H54 (cell line): ENCODE data around the gene SCTR.

Experiments used
- DNase-seq: peaks from one replicate; pipeline ENCODE4 v3.0.0; 2011; ENCODE audit warnings: low spot score, mixed read lengths; ENCODE audit not compliant: insufficient read length
- FAIRE-seq: peaks from 3 replicates; lab custom pipeline; 2011; peaks lifted over from hg19 to GRCh38; lab: Jason Lieb, UNC
- POLR2A ChIP-seq: IDR thresholded peaks from 2 replicates; pipeline ENCODE4 v1.6.1; 2011; ENCODE audit warnings: low read depth, mild to moderate bottlenecking, low read length

The SCTR gene

DNA sequence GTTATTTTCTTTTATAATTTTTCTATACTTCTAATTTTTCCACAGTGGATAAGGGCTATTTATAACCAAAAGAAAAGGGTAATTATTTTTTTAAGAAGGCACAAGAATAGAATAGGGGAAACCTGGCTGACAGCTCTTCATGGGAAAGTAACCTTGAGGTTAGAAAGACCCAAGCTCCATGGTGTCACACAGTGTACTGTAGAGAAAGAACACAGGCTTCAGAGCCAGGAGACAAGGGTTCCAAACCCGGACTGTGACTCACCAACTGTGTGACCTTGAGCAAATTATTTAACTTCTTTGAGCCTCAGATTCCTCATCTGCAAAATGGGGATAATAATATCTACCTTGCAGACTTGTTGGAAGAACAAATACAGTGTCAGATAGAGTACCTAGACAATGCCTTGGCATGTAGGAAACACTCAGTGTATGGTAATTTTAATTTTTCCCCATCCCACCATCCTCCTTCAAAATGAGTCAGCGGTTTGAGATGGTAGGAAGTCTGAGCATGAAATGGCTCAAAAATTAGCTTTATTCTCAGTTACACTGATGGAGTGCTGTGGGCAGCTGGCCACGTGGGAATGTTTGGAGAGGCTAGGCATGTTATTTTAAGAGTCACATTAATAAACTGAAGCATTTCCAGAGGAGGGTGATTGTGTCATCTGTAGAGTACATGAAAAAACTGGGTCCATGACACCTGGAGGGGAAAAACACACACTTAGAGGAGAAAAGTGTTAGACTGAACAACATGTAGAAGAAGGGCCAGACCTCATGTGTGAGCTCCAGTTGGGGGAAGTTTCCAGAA is 55.9 kb downstream of the SCTR start:
- DNase-seq = no peak
- TF ChIP-seq POLR2A = no peak
- FAIRE-seq = no peak

DNA sequence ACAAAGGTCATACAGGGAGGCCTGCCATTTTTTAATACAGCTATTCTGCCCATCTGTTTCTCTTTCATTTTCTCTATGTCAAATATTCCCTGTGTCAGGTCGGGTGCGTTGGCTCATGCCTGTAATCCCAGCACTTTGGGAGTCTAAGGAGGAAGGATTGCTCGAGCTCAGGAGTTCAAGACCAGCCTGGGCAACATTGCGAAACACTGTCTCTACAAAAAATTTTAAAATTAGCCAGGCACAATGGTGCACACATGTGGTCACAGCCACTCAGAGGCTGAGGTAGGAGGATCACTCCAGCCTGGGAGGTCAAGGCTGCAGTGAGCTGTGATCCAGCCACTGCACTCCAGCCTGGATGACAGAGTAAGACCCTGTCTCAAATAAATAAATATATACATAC is 57.9 kb downstream of the SCTR start:
- no peak for TF ChIP-seq POLR2A
- DNase-seq (no peak), FAIRE-seq (no peak)

DNA sequence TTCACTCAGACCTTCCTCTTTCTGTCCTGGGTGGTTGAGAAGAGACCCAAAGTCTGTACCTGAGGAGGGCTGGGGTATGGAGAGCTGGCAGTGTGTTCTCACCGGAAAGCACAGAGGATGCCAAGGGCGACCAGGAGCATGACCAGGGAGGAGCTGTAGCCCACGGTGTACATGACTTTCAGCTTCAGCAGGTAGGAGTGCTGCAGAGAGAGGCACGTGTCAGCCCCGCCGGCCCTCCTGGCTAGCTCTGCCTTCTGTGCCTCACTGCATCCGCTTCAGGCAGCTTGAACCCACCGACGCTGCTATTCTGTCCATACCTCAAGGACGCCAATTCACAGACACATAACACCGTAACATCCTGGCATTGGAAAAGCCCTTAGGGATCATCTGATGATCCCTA is 58.6 kb downstream of the SCTR start:
- TF ChIP-seq POLR2A = no peak
- FAIRE-seq (no peak), DNase-seq (no peak)

DNA sequence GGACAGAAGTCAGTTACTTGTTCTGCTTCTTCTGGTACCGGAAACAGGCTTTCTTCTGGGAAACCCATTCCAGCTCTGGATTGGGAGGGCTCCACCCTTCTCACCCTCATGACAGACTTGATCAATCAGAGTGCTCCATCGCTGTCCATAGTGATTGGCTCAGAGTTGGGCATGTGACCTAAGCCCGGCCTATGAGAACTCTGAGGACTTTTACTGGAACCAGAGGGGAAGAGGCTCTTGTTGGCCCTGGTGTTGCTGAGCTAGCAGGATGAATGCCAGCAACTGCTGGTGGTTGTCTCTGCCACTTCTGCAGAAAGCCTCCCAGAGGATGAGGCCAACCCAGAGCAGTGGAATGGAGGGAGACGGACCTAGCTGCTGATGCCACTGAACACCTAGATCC is 59.3 kb downstream of the SCTR start:
- no peak for TF ChIP-seq POLR2A
- FAIRE-seq = no peak
- DNase-seq = no peak

DNA sequence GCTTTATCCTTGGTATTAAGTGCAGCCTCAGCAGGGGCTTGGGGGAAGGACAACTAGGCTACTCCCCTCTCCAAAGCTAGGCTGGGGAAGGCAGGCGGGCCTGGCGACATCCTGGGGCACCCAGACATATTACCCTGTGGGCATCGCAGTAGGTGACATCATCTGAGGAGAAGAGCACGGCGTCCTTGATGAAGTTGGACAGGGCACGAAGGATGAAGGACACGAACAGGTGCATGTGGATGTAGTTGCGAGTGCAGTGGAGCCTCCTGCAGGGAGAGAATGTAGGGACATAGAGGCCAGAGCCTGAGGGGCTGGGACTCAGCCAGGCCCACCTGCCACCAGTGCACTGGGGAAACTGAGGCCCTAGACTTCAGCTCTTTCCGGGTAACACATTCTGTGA is 60.3 kb downstream of the SCTR start:
- FAIRE-seq (no peak), DNase-seq (no peak)
- TF ChIP-seq POLR2A = no peak

DNA sequence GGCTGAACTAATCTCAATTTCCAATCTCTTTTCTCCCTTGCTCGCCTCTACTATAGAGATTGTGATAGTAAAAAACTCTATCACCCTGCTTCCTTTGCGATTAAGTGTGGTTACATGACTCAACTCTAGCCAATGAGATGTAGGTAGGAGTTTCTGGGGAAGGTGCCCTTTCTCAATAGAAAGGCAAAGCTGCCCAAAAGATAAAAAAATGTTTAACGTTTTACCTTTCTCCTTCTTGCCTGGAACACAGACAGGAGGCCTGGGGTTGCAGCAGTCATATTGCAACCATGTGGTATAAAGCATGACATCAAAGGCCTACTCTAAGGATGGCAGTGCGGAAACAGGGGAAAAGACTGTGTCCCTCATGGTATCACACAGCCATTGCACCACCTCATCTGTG is 61.1 kb downstream of the SCTR start:
- DNase-seq (no peak), FAIRE-seq (no peak)
- no peak for TF ChIP-seq POLR2A

DNA sequence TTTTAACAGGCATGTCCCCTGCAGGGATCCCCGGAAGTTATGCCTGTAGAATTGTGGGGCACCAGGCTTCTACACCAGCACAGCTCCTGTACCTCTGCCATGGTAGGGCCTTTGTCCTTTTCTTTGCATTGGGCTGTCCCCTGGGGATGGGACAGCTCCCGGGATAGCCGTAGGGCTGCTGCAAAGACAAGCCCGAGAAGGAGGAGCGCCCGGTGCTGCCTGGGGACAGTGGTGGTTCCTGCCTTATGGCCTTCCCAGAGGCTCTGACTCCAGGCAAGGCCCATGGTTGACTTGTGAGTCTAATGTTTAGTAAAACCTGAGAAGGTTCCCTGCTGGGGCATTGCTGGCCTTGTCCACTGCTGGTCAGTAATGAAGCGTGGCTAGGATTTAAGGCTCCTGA is 61.7 kb downstream of the SCTR start:
- FAIRE-seq (no peak), DNase-seq (no peak)
- TF ChIP-seq POLR2A = no peak

DNA sequence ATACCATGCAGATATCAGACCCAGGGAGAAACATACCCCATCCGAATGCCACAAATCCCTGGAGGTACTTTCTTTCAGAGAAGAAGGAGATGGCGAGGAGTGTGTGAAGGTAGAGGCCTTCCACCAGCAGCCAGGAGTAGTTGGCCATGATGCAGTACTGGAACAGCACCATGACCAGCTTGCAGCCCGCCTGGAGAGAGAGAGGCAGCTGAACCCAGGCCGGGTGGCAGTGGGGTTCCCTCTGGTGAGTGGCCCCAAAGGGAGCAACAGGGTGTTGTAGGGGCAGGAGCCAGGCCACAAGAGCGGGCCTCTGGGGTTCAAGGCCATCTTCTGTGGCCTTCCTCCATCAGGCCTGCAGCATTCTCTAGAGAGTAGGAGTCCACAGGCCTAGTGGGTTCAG is 62.5 kb downstream of the SCTR start:
- no peak for TF ChIP-seq POLR2A
- no peak for DNase-seq
- FAIRE-seq = no peak

DNA sequence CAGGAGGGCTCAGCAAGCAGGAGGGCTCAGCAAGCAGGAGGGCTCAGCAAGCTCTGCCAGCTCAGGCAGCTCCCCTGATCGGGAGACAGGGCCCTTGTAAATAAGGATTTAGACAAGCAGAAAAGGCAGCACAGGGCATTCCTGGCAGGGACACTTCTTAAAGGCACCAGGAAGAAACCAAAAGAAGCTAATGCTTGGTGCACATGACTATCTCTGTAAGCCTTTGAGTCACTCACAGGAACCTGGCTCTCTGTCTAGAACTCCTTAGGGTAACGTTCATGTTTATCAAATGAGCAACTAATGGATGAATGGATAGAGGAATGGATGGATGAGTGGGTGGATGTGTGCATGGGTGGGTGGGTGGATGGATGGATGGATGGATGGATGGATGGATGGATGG is 64.2 kb downstream of the SCTR start:
- no peak for TF ChIP-seq POLR2A
- no peak for FAIRE-seq
- no peak for DNase-seq

DNA sequence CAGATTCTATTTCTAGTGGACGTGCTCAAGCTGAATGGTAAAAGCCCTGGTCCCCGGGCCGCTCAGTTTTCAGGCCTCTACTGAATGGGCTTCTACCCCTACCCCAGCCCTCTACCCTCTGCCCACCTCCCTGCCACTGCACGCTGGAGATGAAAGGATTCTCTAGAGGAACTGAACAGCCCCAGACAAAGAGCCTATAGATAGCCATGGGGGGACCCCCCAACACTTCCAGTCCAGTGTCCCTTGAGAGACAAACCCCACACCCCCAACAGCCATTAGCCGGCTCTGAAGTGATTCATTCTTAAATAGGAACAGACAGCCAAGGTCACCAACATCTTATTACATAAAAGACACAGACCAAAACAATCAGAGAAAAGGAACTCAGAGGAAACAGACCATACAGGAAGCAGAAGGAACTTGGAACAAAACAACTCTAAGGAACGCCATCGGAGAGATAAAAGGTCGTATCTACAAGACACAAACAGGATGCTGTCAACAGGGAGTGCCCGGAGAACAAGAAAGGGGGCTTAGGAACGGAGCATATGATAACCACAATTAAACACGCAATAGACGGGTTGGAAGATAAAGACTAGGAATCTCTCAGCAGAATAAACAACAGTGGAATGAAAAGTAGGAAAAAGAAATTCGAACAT is 69.1 kb downstream of the SCTR start:
- no peak for FAIRE-seq
- DNase-seq = no peak
- TF ChIP-seq POLR2A = no peak

DNA sequence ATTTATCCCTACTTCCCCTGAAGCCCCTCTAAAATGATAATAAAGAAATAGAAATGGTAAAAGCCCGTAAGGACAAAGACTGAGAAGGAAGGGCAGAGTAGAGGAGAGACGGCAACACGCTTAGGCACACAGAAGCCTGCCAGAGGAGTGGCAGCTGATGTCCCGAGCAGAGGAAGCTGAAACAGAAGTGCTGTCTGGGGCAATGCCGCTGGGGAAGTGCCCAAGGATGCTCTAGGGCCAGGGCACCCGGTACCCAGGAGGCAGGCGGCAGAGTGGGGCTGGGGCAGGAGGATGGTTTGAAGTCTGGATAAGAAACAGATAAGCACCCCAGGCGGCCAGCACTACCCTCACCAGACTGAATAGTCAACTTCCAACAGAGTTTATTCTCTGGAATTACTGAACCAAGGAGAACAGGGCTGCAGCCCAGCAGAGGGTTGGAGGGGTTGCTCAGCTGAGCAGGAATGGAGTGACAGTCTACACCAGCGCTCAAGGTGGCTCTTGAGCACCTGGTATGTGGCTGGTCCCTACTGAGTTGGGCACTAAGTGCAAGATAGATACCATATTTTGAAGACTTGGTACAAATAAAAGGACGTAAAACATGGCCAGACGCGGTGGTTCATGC is 70.2 kb downstream of the SCTR start:
- no peak for FAIRE-seq
- DNase-seq = no peak
- TF ChIP-seq POLR2A = no peak

DNA sequence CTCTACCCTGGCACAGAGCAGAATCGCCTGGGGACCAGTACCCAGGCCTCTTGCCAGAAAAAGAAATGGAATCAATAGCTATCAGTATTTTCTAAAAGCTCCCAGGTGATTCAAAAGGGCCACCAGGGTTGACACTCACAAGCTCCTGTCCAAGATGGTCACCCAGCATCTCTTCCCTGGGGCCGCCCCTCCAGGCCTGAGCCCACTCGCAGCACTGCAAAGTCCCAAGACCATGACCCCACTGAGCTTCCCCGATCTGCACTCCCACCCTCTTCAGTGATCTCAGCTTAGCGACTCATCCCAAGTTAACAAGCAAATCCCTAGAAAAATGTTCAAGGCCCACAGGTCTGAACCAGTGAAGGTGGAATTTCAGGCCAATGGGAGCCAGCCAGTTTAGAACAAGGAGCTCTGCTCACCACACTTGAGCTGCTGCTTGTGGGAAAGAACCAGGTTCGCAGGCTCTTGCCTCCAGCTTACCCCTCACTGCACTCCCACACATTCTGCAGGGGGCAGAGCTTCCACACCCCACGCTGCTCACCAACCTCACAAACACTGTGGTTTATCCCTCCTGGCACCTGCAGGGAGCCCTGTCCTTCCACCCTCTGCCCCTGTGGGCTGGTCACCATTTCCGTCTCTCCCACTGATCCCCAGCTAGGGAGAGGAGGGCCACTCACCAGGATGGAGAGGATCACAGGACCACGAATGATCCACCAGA is 72.8 kb downstream of the SCTR start:
- no peak for TF ChIP-seq POLR2A
- DNase-seq (no peak), FAIRE-seq (no peak)

DNA sequence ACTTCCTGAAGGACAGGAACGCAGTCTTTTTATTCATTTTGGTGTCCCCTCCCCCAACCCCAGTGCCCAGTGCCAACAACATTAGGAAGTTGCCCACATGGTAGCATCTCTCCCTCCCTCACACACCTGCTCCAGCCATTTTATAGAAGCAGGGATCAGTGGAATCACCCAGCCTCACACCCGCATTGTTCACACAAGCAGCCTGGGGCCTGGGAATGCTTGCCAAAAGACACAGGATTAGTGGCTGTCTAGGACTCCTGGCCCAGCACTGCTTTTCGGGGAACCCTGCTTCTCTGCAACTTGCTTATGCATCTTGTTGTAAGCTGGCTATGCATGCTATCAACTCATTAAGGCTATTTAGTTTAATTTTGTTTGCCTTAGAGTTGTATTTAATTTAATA is 74.8 kb downstream of the SCTR start:
- DNase-seq = no peak
- no peak for FAIRE-seq
- no peak for TF ChIP-seq POLR2A

DNA sequence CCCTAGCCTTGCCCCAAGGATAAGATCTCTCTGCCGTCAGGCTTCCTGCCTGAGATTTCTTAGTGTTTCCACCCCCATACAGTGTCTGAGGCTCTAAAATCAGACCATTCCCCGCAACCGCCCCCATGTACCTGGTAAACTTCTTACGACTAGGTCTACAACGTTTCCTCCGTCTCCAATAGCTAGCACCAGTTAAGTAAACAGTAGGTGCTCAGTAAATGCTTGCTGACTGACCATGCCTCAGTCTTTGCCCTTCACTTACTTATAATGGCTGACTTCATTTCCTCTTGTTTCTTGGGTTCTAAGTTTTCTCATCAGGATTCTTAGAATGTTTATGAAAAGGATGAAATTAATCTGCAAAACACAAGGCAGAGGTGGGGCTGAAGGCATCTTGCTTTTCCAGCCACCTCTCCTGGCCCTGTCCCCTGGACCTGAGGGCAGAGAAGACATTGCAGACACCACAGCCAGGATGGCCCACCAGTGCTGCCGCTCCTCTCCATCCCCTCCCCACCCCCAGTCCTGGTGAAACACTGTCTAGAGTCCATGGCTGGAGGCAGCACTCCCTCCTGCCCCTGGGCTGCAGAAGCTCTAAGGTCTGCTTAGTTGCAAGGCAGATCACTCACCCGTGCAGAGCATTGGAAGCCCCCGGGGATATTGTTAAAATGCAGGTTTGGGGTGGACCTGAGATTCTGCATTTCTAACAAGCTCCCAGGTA is 75.7 kb downstream of the SCTR start:
- FAIRE-seq (no peak), DNase-seq (no peak)
- TF ChIP-seq POLR2A = no peak
